ENCODE data around the gene UBE2L3.
"Not testable (repeated sequence)": the region's sequence is repeated elsewhere in the genome, so short reads cannot be mapped to it uniquely, and the experiment has no call there.

UBE2L3 gene

GRCh38 chr22:21629255-21630149 is 62.0 kb downstream of the UBE2L3 start, which contains the start of gene YDJC:
Gene YDJC, minus strand, starts transcription at chr22:21630022. Its CDS starts 8 bp downstream, at chr22:21630014.
- DNase-seq: peak; percentile 28

DNA sequence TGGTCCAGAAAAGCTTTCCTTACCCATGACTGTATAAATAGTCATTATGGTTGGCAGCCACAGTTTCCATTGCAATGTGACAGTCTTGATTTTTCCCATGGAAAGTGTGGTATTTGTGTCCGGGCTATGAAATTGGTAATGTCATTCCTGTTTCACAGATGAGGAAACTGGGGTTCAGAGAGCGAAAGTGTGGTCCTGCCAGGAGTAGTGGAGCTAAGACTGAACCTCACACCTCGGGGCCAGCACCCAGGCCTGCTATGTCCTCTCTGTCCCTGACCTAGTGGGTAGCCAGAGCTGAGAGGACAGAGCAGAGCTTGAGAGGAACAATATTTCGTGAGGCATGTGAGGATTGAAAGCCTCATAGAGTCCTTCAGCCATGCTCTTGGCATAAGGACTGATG is 63.5 kb downstream of the UBE2L3 start:
- no peak for DNase-seq

DNA sequence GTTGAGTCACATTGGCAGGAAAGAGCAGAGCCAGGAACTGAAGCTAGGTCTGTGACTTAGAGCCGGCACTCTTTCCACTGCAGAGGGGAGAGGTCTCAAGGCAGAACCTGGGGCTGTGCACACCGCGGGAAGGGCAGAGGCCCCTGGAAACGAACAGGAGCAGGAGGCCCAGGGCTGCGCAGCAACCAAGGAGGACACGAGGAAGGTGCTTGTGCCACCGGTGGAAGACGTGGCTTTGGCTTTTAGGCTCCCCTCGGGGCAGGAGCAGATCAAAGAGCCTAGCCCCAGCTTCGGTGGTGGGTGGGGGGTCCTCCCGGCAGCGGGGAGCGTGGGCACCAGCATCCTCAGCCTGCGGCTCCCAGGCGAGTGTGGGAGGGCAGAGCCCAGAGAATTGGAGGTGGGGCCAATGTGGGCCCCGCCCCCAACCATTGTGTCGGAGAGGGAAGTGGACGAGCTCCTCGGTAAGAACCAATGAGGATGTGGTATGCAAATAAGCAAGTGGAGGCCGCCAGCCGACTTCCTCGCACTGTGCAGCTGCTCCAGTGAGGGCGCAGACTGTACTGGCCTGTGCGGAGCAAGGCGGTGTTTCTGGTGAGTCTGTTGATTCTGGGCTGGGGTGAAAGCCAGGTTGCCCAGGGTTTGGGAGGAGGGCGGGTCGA is 64.9 kb downstream of the UBE2L3 start, which contains the start of gene CCDC116:
Gene CCDC116, plus strand, starts transcription at position 524 of the 659 bp plus-strand sequence. CDS start 422 bp downstream, outside the sequence.
- no peak for DNase-seq

DNA sequence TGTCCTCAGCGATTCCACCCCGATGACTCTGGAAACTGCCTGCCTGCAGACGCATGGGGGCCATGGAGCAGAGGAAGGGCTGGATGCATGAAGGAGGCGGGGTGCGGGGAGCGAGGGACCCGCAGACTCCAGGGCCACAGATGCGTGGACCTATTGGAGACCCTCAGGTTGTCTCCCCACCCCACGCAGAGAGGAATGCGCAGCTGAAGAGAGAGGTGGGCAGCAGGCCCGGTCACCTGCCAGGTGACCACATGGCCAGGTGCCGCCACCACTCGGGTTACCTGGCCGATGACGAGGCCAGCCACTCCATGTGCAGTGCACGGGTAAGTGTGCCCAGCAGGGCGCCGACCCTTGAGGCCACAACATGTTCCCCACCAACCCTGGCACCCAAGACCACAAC is 65.4 kb downstream of the UBE2L3 start:
- DNase-seq: no peak

- no peak for DNase-seq
These were observed 66.0 kb downstream of the UBE2L3 start for GRCh38 chr22:21633481-21633880.

DNA sequence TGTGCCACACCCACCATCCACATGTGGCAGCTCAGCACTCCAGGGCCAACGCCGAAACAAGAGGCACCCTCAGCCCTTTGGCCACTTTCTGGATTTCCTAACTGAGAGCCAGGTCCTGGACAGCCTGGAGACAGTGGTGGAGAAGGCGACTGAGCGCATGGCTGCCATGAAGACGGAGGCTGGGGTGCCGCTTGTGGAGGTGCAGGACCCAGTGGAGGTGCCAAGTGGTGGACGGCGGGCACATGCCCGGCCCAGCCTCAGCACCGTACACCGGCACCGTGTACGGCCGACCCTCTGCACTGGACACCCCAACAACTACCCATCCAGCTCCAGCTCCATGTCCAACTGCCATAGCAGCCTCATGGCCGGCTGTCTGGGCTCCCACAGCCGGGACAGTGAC is 66.6 kb downstream of the UBE2L3 start:
- no peak for DNase-seq

DNA sequence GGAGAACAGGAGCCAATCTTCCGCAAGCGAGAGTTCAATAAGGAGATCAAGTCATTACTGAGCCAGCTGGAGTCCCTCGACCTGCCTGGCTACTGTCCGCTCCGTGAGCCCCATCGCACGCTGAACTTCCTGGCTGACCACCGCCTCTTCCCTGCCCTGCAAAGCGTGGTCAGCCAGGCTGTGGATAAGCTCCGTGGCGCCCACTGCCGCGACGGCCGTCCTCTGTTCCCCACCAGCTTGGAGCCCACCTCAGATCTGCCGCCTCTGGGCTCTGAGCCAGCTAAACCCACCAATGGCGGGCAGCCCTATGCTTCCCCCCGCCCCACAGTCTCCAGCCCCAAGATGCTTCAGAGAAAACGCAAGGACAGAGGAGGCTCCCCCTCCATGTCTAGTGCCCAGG is 67.3 kb downstream of the UBE2L3 start:
- DNase-seq: no peak

DNA sequence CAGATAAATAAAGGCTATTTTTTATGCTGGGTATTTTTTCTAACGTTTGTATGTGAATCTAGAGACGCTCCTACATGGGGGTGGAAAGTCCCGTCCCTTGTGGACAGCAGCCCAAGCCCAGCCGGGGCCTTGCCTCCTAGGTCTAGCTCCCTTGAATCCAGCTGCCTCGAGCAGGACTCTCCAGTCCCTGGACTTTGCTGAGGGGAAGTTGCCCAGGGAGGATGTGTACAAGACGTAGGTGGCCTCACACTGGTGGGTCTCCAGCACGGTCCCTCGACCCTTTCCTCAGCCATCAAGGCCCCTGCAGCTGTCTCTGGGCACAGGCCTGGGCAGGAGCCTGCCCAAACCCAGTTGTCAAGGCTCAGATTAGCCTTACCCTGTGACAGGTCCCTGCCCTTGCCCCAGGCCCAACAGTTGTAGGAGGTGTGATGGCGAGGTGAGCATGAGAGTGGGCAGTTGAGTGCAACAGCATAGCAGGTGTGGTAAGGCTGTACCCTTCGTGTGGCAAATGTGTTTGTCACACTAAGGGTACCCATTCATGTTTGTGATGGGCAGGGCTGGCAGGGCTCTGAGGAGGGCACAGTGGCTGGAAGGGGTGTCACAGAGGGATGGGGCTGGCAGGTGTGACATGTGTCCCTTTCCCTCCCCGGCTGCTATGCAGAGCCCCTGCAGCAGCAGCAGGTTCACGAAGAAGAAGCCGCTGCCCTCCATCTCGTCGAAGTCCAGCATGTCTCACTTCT is 68.4 kb downstream of the UBE2L3 start:
- no peak for DNase-seq

- DNase-seq: no peak
These were observed 69.2 kb downstream of the UBE2L3 start for GRCh38 chr22:21636629-21637218.

- not testable (repeated sequence) for DNase-seq
These were observed 69.9 kb downstream of the UBE2L3 start for GRCh38 chr22:21637450-21637849.

DNA sequence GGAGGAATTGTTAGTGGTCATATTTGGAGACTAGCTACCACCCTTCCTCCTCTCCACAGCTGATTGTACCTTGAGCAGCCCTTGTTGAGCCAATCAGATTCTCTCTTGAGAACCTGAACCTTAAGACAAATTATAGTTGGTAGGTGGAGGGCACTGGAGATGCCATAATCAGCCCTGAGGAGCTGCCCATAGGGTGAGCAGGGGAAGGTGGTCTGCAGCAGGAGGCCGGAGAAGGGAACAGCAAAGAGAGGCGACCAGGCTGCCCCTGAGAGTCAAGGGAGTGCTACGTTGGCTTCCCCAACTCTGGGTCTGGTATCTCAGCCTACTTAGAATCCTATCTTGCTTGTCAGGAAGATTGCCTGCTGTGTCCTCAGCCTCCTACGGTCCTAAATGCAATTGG is 71.8 kb downstream of the UBE2L3 start:
- no peak for DNase-seq

DNA sequence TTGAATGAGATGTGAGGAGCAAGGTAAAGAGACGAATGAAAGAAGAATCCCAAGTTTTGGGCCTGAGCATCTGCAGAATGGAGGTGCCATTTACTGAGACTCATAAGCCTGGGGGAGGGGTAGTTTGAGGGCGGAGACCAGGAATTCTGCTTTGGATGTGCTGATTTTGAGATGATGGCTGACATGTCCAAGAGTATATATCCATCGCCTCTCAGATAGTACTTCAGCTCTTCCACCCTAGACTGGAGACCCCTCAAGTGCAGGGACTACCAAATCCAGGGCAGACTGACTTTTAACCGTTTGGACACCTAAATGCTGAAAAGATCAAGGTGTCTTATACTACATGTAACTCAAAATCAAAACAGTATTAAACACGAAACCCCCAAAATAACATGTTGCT is 73.3 kb downstream of the UBE2L3 start:
- DNase-seq: no peak

DNA sequence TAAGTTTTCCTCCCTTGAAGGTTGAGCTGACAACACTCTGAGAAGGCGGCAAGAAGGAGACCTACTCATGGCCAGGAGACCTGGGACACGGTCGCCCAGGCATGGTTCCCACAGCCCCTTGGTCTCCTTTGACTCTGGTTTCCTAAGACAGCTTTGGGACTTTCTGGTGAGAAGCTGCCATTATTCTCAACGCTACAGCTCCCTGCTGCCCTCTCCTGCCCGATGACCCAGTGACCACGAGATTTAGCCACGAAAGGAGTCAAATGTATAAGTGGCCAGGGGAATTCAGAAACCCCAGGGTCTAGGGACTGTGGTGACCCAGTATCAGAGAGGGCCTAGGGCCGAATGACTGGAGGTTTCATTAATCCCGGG is 73.9 kb downstream of the UBE2L3 start:
- no peak for DNase-seq

- peak; percentile 58 for DNase-seq
These were observed 74.5 kb downstream of the UBE2L3 start, which contains the start of gene SDF2L1 for GRCh38 chr22:21641789-21642583. Gene SDF2L1, plus strand, starts transcription at chr22:21642302. Its CDS starts 35 bp downstream, at chr22:21642337.

- DNase-seq: no peak
These were observed 75.3 kb downstream of the UBE2L3 start for GRCh38 chr22:21642584-21643448.

GRCh38 chr22:21643533-21644357 is 76.2 kb downstream of the UBE2L3 start:
- no peak for DNase-seq

- not testable (repeated sequence) for DNase-seq
These were observed 78.0 kb downstream of the UBE2L3 start for GRCh38 chr22:21645513-21645912.

GRCh38 chr22:21646608-21647590 is 79.4 kb downstream of the UBE2L3 start:
- peak; percentile 2 for DNase-seq

GRCh38 chr22:21650280-21650679 is 82.8 kb downstream of the UBE2L3 start:
- no peak for DNase-seq
